Activated T-cell treated with anti-CD3 and anti-CD28 coated beads, Interleukin-2, amount 50 U/mL, for 48 hours (primary cell): Measurements from ENCODE around the gene NOD1.
"Not testable (repeated sequence)": the region's sequence is repeated elsewhere in the genome, so short reads cannot be mapped to it uniquely, and the experiment has no call there.

Experiments
- DNase-seq, 2 experiments: peaks; one replicate each; pipeline ENCODE4 v3.0.0-alpha.2; 2020

Gene NOD1

GRCh38 chr7:30445770-30446169 is 32.8 kb downstream of the NOD1 start:
- peak; percentile 78 to 80 for DNase-seq

DNA sequence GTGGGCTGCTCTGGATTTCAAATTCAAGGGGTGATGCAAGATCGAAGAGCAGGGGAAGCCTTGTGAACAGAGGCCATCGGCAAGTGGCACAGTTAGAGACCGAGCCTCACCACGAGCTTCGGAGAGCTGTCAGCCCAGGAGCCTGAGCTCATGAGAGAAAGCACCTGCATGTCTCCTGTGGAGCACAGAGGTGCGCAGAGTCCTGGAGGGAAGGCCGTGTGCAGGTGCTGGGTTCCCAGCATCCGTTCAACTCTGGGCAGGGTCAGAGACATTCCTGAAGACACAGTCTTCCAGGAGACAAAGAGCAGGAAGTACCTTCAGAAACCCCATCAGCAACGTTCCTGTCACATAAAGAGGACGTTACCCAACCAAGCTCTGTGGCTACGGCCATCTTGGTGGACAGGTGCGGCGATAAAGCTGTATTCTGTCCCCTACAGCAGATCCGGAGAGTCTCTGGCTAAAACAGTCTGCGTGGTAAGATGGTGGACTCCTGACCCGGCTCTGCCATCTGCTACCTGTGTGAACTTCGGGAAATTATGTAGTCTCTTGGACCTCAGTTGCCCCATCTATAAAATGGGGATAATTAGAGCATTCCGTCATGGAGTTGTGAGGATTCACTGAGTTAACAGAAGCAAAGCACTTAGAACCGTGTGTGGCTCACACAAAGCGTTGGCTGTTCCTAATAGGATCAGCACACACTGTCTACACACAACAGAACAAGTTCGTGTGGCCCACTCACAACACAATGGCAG is 40.6 kb downstream of the NOD1 start:
- no peak for DNase-seq

- DNase-seq, result no peak
Measured at GRCh38 chr7:30436518-30436917, 42.1 kb downstream of the NOD1 start.

DNA sequence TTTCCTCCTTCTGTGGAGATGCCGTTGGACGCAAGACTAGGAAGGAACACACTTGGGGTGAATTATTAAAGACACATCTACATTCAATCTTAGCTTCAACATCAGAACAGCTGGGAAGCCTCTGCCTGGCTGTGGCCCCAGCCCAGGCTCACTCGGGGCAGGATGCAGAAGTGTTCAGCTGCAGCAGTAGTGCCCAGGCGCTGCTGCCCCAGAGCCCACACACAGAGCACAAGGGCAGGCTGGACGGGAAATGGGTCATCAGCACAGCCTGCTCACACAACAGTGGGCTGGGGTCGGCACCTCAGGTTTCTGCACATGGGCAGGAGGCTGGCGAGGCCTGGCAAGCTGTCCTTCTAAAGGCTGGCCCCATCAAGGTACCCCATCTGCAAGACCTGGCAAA is 42.5 kb downstream of the NOD1 start:
- DNase-seq, result no peak

GRCh38 chr7:30434140-30434799 is 44.3 kb downstream of the NOD1 start:
- no peak for DNase-seq

GRCh38 chr7:30433506-30433905 is 45.1 kb downstream of the NOD1 start:
- DNase-seq, result no peak

DNA sequence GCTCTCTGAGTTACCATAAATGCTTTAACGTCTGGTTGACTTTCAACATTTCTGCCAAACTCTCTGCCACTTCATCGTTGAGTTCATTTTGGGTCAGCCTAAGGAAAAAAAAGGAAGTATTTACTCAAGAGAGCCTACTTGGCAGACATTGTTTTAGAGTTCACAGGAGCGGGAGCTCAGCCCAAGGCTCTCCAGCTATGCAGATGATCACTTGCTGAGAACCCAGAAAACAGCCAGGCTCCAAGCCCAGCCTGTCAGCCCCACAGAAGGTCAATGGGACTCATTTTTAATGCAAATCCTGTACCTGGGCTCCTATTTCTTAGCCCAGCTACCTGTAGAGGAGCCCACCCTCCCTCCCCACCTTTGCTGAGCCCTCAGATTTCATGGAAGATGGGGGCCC is 45.5 kb downstream of the NOD1 start:
- no peak for DNase-seq

GRCh38 chr7:30430777-30431176 is 47.8 kb downstream of the NOD1 start:
- DNase-seq, result no peak

DNA sequence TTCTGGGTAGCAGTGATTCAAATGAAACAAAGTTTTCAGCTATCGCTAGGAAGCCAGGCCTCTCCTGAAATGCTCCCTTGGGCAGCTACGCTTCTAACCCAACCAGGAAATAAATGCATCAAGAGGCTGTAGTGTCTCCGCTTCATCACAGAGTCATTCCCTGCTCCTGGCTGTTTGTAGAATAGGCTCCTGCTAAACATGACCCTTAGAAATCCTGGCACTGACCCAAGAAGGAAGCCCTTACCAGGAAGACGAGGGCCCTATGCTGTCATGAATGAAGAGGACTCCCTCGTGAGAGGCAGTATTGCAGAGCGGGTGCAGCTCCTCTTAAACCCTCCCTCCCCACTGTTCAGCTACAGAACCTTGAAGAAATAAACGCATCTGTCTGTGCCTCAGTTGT is 48.3 kb downstream of the NOD1 start:
- no peak for DNase-seq

- no peak for DNase-seq
Measured at GRCh38 chr7:30429156-30429530, 49.4 kb downstream of the NOD1 start.

- DNase-seq, result no peak
Measured at GRCh38 chr7:30428246-30429155, 50.1 kb downstream of the NOD1 start.

DNA sequence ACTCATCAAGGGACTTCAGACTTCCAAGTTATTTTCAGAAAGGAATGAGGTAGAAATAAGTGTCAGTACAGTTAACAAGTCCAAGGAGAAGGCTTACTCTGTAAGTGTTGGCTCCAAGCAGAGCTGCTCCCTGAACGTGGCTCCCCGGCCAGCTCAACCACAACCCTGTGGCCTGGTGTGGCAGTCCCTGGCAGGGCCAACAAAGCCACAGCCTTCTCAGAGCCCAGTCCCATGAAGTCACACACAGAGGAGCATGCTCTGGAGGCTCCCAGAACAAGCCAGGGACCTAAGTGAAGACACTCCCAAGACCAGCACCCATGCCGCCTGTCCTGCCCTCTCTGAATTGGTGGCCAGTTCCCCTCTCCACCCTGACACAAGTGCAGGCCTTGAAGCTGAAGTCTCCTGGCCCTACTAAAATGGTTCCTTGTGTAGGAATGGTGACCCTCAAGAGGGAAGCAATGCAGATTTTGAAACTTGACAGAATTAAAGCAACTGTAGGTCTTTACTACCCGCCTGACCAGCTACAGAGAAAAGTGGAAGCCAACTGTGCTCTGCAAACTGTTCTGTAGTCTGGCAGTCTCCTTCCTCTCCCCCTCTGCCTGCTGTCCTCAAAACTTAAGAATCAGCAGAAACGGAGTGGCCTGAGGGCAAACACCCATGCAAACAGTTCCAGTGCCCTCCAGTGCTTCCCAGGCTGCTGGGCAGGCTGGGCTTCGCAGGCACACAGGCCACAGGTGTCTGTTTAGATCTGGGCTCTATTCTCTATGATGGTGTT is 51.1 kb downstream of the NOD1 start:
- no peak for DNase-seq

- no peak for DNase-seq
Measured at GRCh38 chr7:30424506-30424905, 54.1 kb downstream of the NOD1 start.

- no peak for DNase-seq
Measured at GRCh38 chr7:30423788-30424505, 54.6 kb downstream of the NOD1 start.

DNA sequence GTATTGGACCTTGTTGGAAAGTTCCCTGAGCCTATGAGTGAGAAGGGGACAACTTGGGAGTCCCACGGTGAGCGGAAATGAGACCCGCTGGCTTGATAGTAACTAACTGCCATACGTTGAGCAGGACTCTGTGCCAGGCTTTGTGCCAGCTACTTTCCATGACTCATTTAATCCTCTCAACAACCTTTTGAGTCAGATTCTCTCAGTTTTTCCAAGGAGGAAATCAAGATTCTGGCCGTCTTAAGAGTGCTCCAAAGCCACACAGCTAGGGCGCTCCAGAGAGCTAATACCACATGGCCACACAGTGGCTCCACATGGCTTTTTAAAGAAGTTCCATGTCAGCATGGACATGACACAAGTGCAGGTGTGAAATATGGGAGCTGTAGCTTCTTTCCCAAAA is 55.7 kb downstream of the NOD1 start:
- no peak for DNase-seq

GRCh38 chr7:30421647-30422196 is 56.9 kb downstream of the NOD1 start:
- no peak for DNase-seq

GRCh38 chr7:30420662-30421061 is 57.9 kb downstream of the NOD1 start:
- DNase-seq, result no peak

DNA sequence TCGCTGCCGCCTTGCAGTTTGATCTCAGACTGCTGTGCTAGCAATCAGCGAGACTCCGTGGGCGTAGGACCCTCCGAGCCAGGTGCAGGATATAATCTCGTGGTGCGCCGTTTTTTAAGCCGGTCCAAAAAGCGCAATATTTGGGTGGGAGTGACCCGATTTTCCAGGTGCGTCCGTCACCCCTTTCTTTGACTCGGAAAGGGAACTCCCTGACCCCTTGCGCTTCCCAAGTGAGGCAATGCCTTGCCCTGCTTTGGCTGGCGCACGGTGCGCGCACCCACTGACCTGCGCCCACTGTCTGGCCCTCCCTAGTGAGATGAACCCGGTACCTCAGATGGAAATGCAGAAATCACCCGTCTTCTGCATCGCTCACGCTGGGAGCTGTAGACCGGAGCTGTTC is 58.5 kb downstream of the NOD1 start:
- DNase-seq, result not testable (repeated sequence)

- DNase-seq, result no peak
Measured at GRCh38 chr7:30413864-30414263, 64.7 kb downstream of the NOD1 start.

- no peak for DNase-seq
Measured at GRCh38 chr7:30412782-30413504, 65.6 kb downstream of the NOD1 start.

DNA sequence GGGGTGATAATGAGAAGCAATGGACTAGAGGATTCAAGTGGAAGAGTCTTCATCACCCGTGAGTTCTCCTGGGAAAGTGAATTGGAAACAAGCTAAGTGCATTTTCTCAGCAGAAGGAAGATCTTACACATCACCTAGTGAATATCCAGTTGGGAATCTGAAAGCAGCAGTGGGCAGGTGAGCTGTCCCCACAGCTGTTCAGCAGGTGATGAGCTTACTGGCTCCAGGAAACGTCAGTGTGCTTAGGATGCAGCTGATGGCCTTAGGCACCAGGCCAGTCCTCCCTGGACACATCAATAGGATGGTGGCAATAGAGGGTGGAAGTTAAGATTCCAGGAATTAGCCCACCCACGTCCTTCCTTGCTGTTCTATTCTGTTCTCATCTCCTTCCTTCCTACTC is 66.7 kb downstream of the NOD1 start:
- DNase-seq, result no peak
